Measurements from ENCODE around the gene WDFY4.

The WDFY4 gene

GRCh38 chr10:48784031-48784430 is 99.4 kb downstream of the WDFY4 start:
- Histone ChIP-seq H3K36me3 (ENCODE audit: low read length) (peaks cover 35% of the 10 kb centered on the region), H3K27ac (ENCODE audit: low read depth, low read length) (no peak overlapping the region)

GRCh38 chr10:48785796-48786195 is 101.1 kb downstream of the WDFY4 start:
- no peaks in the 10 kb centered on the region for H4K20me1 ChIP-seq (ENCODE audit: low read depth, low read length)
- TF ChIP-seq CTCF (IDR thresholded peaks at IDR 0.05; ENCODE audit: insufficient read depth, low read length, poor library complexity, severe bottlenecking): no peak
- TF ChIP-seq EZH2phosphoT487 (conservative IDR thresholded peaks at IDR 0.05; ENCODE audit: low read length): no peak
- no peaks in the 10 kb centered on the region for H3K9me3 ChIP-seq (ENCODE audit: insufficient read depth, low read length)
- H3K4me2 ChIP-seq (ENCODE audit: low read depth, low read length, poor library complexity, severe bottlenecking): no peak overlapping the region
- peaks cover 35% of the 10 kb centered on the region for H3K36me3 ChIP-seq (ENCODE audit: low read length)
- no peaks in the 10 kb centered on the region for H3K79me2 ChIP-seq (ENCODE audit: insufficient read depth, low read length)
- H3K9ac ChIP-seq (ENCODE audit: low read length): no peak overlapping the region
- H3K4me3 ChIP-seq (ENCODE audit: insufficient read depth, low read length, poor library complexity, severe bottlenecking): no peak overlapping the region
- no peak overlapping the region for H3K27ac ChIP-seq (ENCODE audit: low read depth, low read length)
- no peaks in the 10 kb centered on the region for H3K27me3 ChIP-seq (ENCODE audit: low read length)
- H3K9me2 ChIP-seq (replicated peaks; ENCODE audit: insufficient read depth, low read length): no peaks in the 10 kb centered on the region
- H3F3A ChIP-seq (ENCODE audit: insufficient read depth): no peaks in the 10 kb centered on the region
- no peak overlapping the region for H2AFZ ChIP-seq (ENCODE audit: low read depth, low read length, severe bottlenecking)

More at GRCh38 chr10:48784031-48784430, 99.4 kb downstream of the WDFY4 start:
- Histone ChIP-seq H3K9me3 (ENCODE audit: insufficient read depth, low read length) (no peaks in the 10 kb centered on the region), H3K79me2 (ENCODE audit: insufficient read depth, low read length) (no peaks in the 10 kb centered on the region), H3K9me2 (replicated peaks; ENCODE audit: insufficient read depth, low read length) (no peaks in the 10 kb centered on the region), H3K9ac (ENCODE audit: low read length) (no peak overlapping the region), H3K4me2 (ENCODE audit: low read depth, low read length, poor library complexity, severe bottlenecking) (no peak overlapping the region), H3K27me3 (ENCODE audit: low read length) (no peaks in the 10 kb centered on the region), H3K4me3 (ENCODE audit: insufficient read depth, low read length, poor library complexity, severe bottlenecking) (no peak overlapping the region), H3F3A (ENCODE audit: insufficient read depth) (no peaks in the 10 kb centered on the region), H2AFZ (ENCODE audit: low read depth, low read length, severe bottlenecking) (no peak overlapping the region), H4K20me1 (ENCODE audit: low read depth, low read length) (no peaks in the 10 kb centered on the region)
- TF ChIP-seq EZH2phosphoT487 (conservative IDR thresholded peaks at IDR 0.05; ENCODE audit: low read length) (no peak), CTCF (IDR thresholded peaks at IDR 0.05; ENCODE audit: insufficient read depth, low read length, poor library complexity, severe bottlenecking) (no peak)

- no peak for TF ChIP-seq CTCF (IDR thresholded peaks at IDR 0.05; ENCODE audit: insufficient read depth, low read length, poor library complexity, severe bottlenecking)
- TF ChIP-seq EZH2phosphoT487 (conservative IDR thresholded peaks at IDR 0.05; ENCODE audit: low read length): no peak
Measured at GRCh38 chr10:48786606-48787282, 102.1 kb downstream of the WDFY4 start.

More at GRCh38 chr10:48786606-48787282, 102.1 kb downstream of the WDFY4 start:
- H3F3A ChIP-seq (ENCODE audit: insufficient read depth): no peaks in the 10 kb centered on the region
- no peak overlapping the region for H2AFZ ChIP-seq (ENCODE audit: low read depth, low read length, severe bottlenecking)
- H3K9me3 ChIP-seq (ENCODE audit: insufficient read depth, low read length): no peaks in the 10 kb centered on the region
- H3K36me3 ChIP-seq (ENCODE audit: low read length): peaks cover 33% of the 10 kb centered on the region
- H3K79me2 ChIP-seq (ENCODE audit: insufficient read depth, low read length): no peaks in the 10 kb centered on the region
- H3K4me3 ChIP-seq (ENCODE audit: insufficient read depth, low read length, poor library complexity, severe bottlenecking): no peak overlapping the region
- no peak overlapping the region for H3K27ac ChIP-seq (ENCODE audit: low read depth, low read length)
- H3K9ac ChIP-seq (ENCODE audit: low read length): no peak overlapping the region
- no peak overlapping the region for H3K4me2 ChIP-seq (ENCODE audit: low read depth, low read length, poor library complexity, severe bottlenecking)
- H3K27me3 ChIP-seq (ENCODE audit: low read length): no peaks in the 10 kb centered on the region
- H4K20me1 ChIP-seq (ENCODE audit: low read depth, low read length): no peaks in the 10 kb centered on the region
- no peaks in the 10 kb centered on the region for H3K9me2 ChIP-seq (replicated peaks; ENCODE audit: insufficient read depth, low read length)
